GM19468 (cell line): ENCODE measurements around the gene CACNA2D4.

Source experiments
- ATAC-seq: cut with Tn5 transposase; IDR thresholded peaks from one replicate; pipeline ENCODE4 v1.9.1; 2021; ENCODE audit warnings: mild to moderate bottlenecking, moderate library complexity, moderate number of reproducible peaks; ENCODE audit not compliant: unreplicated experiment; ENCODE audit errors: extremely low read depth

The CACNA2D4 gene

DNA sequence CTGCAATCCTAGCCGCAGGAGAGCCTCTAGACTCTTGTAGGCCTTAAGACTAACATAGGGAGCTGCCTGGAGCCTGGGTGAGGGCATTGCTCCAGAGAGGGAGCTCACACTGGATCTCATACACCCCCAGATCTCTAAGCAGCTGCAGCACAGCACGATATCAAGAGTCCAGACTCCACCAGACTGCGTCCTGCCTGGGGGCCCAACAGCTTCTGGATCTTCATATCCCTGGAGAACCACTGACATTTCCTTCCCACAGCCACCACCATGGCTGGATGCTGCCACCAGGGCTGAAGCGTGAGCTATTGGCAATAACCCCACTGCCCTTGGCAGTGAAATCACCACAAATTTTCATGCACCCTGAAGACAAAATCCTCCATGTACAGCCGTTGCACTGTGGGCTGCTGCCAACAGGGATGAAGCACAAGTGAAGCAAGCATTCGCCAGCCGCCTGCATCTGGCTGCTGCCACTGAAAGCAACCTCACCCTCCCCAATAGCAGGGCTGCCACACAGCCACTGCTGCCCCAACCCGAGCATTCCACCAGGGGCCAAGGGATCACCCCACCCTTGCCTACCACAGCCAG is 28.2 kb downstream of the CACNA2D4 start:
- no peak for ATAC-seq

DNA sequence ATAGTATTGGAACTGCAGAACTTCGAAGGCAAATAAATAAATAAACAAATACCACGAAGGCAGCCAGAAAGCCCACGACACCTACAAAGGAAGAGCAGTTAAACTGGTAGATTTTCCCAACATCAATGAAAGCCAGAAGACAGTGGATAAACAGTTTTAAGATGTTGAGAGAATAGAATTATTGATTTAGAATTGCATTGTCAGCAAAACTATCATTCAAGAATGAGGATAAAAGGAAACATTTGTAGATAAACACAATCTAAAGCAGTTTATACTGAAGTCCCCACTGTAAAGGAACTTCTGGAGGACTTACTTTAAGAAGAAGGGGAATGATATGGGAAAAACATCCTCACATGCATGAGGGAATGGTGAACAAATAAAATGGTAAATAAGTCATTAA is 29.5 kb downstream of the CACNA2D4 start:
- no peak for ATAC-seq

DNA sequence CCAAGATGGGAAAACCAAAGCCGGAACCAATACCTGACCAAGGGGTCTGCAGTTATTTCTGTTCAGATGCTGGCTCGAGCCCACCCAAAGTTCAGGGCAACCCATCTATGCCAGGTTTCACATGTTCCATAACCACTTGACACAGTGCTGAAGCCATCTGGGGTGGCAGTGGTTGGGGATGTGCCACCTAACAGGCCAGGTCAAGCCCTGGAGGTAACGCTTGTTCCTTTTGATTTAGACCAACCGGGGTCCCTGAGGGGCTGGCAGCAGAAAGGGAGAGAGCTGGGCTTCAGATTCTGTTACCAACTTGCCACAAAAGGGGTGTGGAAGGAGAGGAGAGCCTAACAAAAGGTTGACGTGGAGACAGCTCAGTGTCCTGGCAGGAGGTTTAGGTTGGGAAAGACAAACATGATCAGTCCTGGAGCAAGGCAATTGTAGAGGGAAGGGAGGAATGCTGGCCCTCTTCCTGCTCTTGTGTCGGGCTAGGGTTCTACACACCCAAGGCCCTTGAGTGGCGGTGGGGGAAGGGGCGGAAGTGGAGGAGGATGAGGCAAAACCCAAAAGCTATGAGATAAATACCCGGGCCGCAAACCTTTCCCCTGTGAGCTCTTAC is 31.9 kb downstream of the CACNA2D4 start:
- no peak for ATAC-seq

DNA sequence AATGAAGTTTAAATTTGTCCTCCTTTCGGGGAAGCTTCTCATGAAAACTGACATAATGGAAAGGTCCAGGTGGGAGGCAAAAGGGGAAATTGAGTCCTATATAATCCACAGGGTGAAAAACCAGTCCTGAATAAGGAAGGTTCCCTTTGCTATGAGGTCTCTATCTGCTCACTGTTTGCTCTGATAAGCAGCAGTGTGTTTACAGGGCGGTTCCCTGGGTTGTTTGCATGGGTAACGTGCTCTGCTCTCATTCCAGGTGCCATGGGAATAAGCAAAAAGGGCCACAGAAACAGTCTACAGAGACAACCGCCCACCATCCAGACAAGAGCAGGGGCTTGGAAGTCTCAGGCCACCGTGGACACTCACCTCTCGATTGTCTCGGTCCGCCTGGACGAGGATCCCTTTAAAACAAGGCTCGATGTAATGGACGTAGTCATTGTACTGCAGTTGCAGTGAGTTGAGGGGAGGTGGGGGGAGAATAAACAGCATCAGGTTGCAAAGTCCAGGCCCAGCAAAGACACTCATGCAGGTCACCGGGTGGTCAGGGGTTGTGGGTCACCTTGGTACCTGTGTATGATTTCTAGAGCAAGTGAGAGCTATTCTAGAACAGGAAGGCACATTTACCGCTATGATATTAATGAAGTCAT is 32.7 kb downstream of the CACNA2D4 start:
- ATAC-seq: no peak

DNA sequence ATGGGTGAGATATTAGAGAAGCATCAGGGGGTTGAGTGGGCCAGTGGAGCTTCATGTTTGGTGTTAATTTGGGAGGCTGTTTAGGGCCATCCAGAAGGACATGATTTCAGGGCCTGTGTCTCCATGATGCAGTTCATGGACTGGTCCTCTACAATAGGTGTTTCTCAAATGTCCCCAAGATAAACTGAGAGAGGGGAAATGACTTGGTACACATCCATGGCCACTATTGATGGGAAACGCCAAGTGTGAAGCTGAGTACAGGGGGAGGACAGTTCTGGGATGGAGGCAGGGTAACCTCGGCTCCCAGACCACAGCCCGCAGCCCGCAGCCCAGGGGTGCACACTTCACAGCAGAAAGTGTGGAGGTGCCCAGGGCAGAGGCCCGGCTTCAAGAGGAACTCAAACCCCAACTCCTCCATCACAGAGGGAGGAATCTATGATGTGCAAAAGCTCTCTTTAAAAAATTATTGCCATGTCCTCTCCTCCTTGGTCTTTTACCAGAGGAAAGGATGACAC is 33.3 kb downstream of the CACNA2D4 start:
- no peak for ATAC-seq

DNA sequence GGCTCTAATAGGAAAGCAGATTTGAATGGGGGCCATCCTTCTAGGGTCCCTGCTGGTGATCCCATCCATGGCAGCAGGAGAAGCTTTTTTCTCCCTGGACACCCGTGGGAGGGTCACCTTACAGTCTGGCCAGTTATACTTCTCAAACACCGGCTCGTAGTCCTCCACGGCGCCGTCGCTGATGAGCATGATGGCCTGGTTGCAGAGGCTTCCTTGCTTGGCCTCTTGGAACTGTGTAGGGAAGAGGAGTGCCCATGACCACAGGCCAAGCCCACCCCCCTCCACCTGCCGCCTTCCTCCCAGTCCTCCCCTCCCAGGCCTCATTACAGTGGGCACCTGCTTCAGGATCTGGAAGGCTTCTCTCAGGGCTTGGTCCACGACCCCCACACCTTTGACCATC is 33.8 kb downstream of the CACNA2D4 start:
- no peak for ATAC-seq

DNA sequence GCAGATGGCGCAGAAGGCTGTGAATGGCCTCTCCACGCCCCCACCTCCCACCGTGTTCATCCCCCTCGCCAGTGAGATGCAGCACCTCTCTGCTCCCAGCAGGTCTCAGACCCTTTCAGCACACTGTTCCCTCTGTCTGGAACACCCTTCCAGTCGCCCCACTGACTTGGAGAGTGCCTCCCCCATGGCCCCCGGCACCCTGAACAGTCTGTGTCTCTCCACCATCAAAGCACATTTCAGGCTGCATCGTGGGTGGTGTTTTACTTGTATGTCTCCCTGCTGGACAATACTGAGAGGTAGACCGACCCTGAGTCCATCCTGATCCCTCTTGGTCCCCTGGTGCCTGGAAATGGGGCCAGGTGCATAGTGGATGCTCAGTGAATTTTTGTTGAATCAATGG is 34.9 kb downstream of the CACNA2D4 start:
- ATAC-seq: no peak

DNA sequence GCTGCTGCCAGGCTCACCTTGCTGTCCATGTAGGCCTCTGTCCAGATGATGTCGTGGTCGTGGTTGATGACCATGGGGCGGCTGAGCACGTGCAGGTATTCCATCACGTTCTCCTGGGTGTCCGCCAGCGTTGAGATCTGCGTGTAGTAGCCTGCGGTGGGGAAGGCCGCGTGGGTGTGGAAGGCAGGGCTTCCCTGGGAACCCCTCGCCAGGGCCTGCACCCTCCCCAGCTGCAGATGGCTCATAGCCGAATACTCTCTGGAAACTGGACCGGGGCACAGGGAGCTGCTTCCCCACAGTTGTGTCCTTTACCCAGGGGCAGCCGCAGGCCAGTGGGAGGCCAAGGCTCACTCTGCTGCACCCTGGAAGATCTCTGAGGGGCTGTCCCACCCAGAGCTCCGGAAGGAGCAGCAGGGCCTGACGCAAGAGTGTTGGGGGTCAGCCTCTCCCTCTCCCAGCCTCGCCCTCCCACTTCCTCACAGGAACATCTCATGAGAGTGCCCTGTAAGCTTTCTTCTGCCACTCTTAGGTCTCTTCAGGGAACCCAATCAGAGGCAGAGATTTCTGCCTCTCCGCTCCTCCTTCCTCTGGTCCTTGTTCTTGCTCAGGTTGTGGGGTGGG is 35.5 kb downstream of the CACNA2D4 start:
- ATAC-seq: no peak

DNA sequence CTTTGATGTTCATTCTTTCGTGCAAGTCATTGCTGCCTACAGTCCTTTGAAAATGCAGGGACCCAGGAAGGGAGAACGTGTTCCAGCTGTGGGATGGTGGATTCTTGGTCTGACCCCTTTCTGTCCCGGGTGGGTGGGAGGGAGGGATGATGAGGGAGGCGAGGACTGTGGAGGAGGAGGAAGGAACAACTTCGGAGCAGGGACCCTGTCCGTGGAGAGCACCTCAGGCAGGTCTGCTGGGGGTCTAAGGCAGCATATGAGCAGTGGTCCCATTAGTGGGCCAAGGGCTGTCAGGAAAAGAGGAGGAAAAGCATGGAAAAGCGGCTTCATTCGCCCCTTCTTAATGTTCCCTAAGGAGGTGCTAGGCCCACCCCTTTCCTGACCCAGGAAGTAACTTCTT is 36.0 kb downstream of the CACNA2D4 start:
- ATAC-seq: no peak

DNA sequence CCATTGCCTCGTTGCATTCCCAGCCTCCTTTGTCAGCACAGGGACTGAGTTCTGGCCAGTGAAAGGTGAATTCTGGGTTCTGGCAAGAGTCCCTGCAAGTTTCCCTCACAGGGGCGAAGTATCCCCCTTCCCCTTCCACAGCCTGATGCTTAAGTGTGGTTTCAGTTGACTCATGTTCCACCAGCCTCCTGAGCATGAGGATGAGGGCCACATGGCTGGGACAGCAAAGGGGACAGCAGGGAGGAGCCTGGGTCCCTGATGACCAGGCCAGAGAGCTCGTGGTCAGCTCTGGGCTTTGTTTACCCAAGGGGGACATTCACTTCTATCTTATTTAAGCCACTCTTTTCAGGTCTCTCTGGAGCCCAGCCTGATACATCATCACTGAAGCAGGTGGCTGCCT is 36.5 kb downstream of the CACNA2D4 start:
- no peak for ATAC-seq

DNA sequence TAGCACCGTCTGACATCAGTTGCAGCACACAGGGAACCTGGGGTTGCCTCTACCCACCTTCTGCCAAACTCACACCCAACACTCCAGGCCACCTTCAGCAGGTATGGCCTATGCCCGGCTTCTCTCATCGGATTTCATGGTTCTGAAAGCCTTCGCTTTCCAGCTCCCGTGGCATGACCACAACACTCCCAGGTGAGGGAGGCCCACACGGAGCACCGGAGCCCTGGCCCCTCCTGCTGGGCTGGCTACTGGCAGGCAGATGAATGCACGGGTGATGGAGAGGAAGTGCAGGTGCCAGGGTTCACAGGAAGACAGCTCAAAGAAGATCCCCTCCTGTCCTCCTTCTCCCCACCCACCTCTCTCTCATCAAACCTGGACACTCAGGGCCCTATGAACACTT is 37.2 kb downstream of the CACNA2D4 start:
- no peak for ATAC-seq

DNA sequence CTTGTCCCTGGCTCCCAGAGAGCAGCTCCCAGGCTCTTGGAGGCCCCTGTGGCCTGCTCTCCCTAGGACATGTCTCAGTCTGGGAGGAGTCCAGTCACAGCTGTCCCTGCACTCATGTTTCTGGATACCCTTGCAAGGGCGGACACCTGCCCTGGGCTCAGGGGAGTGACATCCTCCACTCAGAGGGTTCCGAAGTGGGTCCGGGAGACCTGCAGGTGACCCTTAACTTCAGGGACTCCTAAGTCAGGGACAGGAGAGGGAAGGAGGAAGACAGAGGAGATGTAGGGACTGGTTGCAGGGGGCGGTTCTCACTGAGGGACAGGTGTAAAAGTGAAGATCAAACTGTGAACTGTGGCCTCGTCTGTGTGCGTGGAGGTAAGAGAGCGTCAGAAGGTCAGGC is 37.6 kb downstream of the CACNA2D4 start:
- ATAC-seq: no peak

DNA sequence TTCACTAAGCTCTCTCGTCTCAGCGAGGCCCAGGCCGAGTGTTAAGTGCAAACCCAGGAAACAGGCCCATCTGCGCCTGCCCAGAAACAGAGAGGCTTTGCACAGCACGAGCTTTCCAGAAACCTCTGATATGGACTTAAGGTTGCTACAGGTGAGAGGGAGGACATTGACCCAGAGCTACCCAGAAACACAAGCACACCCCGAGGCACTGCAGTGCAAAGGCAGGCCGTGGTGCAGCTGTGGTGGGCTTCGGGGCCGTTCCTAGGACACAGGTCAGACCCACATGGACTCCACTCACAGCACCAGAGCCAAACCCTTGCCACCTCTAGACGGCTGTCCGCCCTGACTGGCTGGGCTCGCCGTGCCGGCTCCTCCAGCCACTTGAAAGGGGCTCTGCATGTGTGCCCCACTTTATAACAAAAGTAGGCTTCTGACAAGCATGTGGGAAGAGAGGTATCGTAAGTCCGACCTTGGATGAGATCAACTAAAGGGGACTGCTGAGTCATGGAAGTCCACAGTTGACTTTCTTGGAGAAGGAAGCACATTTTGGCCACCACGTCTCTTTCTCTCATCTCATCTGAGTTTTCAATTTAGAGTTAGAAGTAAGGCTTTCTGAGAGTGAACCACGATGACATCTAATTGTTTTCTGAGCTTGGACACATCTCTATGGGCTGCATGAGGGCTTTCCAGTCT is 38.2 kb downstream of the CACNA2D4 start:
- ATAC-seq: no peak

DNA sequence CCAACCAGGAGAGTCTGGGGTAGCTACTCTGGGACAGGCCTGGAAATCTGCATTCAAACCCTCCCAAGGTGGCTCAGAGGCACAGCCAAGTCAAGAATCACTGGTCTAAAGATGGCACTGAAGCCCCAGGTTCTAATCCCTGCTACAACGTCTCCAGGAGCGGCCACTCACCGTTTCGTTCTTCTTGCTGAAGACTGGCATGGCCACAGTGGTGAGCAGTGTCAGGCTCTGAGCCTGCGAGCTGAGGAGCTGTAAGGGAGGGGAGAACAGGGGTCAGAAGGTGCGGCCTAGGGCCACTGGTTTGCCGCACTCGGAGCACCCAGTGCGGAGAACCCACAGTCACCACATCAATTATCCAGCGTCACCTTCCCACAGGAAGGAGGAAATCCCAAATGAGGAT is 38.8 kb downstream of the CACNA2D4 start:
- ATAC-seq: no peak

DNA sequence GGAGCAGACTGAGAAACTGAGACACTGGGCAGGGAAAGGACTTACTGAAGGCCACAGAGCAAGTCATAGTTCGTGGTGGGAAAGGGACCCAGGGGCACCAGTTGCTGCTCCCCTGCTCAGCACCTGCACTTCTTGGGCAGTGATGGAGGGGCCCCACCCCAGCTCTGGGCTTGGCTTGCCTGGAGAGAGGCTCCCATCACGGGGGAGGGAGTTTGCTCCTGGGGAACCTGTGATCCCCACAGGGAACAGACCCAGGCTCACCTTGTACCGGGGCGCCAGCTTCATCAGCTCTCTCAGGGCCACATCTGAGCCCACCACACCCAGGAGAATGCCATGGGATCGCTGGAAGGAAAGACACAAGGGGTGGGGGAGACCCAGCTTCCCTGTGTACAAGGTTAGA is 39.8 kb downstream of the CACNA2D4 start:
- ATAC-seq: no peak

DNA sequence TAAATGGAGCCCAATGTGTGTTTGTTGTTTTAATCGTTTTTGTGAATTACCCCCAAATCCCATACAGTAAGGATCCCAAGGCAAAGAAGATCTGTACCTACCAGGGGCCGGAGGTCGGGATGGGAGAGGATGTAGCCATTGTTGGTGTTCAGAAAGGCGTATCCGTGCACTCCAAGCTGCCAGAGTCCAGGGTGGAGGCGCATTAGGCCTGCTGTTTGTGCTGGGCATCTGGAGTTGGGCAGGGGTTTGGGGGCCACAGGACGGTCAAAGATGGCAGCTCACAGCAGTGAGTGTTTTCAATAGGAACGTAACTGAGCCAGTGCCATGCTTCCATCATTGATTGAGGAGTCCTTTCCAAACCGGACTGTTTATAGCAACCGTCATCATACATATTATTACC is 40.2 kb downstream of the CACNA2D4 start:
- no peak for ATAC-seq

DNA sequence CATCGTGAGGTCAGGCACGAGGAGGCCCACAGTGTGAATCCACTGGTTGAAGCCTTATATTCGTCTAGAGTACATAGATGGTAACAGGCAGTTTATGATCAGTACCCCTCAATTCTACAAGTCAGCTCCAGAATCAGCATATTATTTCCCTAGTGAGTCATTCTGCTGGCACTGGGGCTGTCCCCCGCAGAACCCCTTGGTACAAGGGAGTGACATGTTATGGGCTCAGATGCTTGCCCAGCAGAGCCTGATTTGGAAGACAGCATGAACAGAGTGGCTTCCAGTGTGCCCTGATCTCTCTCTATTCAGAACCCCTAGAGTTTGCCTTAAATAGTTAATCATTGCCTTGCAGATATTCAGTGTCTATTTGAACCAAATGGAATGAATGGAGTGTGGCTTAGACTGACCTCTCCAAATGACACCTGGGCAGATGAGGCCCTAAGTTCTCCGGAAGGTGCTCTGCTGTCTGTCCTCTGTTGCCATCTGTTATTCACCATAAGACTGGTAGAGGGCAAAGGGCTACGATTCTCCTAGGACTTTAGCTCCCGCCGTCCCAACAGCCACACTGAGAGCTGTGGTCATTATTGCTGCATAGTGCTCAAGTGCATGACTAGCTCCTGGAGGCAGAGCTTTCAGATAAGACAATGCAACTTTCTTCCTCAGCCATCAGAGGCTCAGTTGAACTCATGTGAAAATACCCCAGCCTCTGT is 41.1 kb downstream of the CACNA2D4 start:
- ATAC-seq: no peak

DNA sequence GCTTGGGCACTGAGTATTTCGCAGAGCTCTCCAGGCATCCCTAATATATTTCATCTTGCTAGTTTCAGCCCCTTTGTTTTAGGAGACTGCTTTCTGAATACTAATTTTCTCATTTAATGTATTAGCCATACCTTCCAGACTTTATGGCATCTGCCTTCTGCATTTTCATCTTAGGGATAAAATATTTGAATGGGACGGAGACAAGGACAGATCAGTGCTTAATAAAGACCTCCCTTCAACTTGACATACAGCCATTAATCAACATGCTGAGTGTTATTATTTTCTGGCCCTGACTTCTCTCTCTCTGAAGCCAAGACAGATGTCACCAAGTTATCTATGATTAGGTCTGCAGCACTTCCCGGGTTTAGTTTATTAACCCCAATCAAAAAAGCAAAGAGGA is 42.4 kb downstream of the CACNA2D4 start:
- ATAC-seq: no peak

DNA sequence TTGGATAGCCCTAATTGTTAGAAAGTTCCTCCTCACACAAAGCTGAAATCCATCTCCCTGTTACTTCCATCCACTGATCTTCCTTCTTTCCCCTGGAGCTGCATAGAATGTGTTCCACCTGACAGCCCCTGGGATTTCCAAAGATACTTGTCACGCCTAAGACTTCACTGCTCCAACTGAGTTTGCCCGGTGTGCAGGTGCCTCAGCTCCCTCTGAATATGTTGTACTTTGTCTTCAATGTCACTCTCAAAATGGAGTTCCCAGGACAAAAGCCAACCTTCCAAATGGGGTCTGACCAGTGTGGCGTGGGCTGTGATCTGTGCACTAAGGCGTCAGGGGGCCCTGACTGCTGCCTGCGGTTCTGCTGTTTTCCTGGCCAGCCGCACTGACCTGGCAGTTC is 42.8 kb downstream of the CACNA2D4 start:
- ATAC-seq: no peak
